Mesodermal cell (in vitro differentiated cells): ENCODE data around the gene ARID1B.
A peak's percentile ranks its signal among the peaks of the same experiment; 100 is the strongest.

Source experiments
- H3K27ac ChIP-seq: 2 replicates; pipeline ENCODE4 v1.7.0; 2013; ENCODE audit warnings: mild to moderate bottlenecking, low read depth, low read length, moderate library complexity; ENCODE audit not compliant: severe bottlenecking
- H3K36me3 ChIP-seq: 2 replicates; pipeline ENCODE4 v1.7.1; 2013; ENCODE audit warnings: mild to moderate bottlenecking, low read length, moderate library complexity; ENCODE audit not compliant: control insufficient read depth, insufficient read depth
- H3K4me1 ChIP-seq: one replicate; pipeline ENCODE4 v1.7.1; 2013; ENCODE audit warnings: mild to moderate bottlenecking, low read length; ENCODE audit not compliant: insufficient read depth, control insufficient read depth, poor library complexity, severe bottlenecking
- H3K4me3 ChIP-seq: 2 replicates; pipeline ENCODE4 v1.7.0; 2013; ENCODE audit warnings: low read length, control low read depth, mild to moderate bottlenecking; ENCODE audit not compliant: insufficient read depth, poor library complexity, severe bottlenecking; ENCODE audit errors: extremely low read depth
- H3K9me3 ChIP-seq: 2 replicates; pipeline ENCODE4 v1.7.1; 2013; ENCODE audit warnings: mild to moderate bottlenecking, low read length, moderate library complexity; ENCODE audit not compliant: control insufficient read depth
- WGBS, 2 experiments: methylation state at CpG; one replicate each; pipeline ENCODE4 v1.1.5; 2013; ENCODE audit warnings: missing lambda C conversion rate in 2 of 2; ENCODE audit not compliant: insufficient coverage in 2 of 2; 5-methylcytosine and 5-hydroxymethylcytosine counted together

ARID1B gene

GRCh38 chr6:157096522-157096921, 319.3 kb downstream of the ARID1B start:
- Histone ChIP-seq H3K4me3 (no peak overlapping the region), H3K36me3 (peaks cover 37% of the 10 kb centered on the region), H3K4me1 (peaks cover 14% of the 10 kb centered on the region), H3K9me3 (no peaks in the 10 kb centered on the region), H3K27ac (no peak overlapping the region)
- 90 to 100% methylated on average over 2 to 3 of the region's 7 CpGs for WGBS, 2 experiments

GRCh38 chr6:157097255-157097955, 320.2 kb downstream of the ARID1B start:
- no peak overlapping the region for H3K27ac ChIP-seq
- no peaks in the 10 kb centered on the region for H3K9me3 ChIP-seq
- 94 to 95% methylated on average over 13 to 14 of the region's 16 CpGs for WGBS, 2 experiments
- peaks cover 37% of the 10 kb centered on the region for H3K36me3 ChIP-seq
- H3K4me3 ChIP-seq = no peak overlapping the region
- H3K4me1 ChIP-seq = peaks cover 6% of the 10 kb centered on the region

DNA sequence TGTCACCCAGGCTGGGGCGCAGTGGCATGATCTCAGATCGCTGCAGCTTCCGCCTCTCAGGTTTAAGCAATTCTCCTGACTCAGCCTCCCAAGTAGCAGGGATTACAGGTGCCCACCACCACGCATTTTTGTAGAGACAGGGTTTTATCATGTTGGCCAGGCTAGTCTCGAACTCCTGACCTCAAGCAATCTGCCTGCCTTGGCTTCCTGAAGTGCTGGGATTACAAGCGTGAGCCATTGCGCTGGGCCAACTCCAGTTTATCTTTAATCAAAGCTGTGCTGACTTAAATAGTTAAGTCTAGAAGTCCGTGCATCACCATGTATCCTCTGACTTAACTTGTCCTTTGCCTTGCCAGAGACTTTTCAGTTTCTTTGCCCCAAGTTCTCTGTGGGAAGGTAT, 321.8 kb downstream of the ARID1B start:
- 73 to 84% methylated on average over 7 of the region's 8 CpGs for WGBS, 2 experiments
- no peaks in the 10 kb centered on the region for H3K9me3 ChIP-seq
- peaks cover 35% of the 10 kb centered on the region for H3K36me3 ChIP-seq
- H3K4me3 ChIP-seq = no peak overlapping the region
- no peak overlapping the region for H3K27ac ChIP-seq
- H3K4me1 ChIP-seq = no peaks in the 10 kb centered on the region

DNA sequence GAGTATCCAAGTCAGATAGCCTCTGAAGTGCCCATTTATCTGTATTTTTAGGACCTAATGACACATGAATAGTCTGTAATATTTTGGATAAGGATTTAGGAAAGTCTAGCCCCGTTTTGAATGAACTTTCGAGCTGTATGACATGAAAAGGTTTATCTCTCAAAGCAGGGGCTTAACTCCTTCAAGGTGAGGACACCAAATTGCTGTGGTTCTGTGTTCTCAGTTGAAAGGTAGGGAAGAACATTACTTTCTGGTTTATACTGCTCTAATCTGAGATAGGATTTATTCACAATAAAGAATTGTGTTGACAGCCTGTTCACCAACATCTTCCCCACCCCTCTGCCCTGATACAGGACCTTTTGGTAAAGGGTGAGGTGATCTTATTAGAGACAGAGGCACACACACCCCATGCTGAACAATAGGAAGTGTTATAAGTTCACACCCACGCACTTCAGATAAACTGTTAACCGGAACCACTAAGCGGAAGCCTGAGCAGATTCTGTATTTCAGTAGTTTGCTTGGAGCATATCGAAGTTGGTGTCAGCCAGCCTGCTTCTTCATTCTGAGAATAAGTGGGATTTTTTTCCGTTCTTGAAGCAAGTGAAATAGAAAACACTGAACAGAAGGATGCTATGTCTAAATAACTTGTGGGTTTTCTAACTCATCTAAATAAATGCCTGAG, 322.9 kb downstream of the ARID1B start:
- whole genome bisulfite sequencing, 2 experiments = 95 to 96% methylated on average over 6 to 7 of the region's 7 CpGs
- Histone ChIP-seq H3K9me3 (no peaks in the 10 kb centered on the region), H3K27ac (no peak overlapping the region), H3K36me3 (peaks cover 32% of the 10 kb centered on the region), H3K4me1 (no peaks in the 10 kb centered on the region), H3K4me3 (no peak overlapping the region)

GRCh38 chr6:157101166-157101565, 324.0 kb downstream of the ARID1B start:
- peaks cover 28% of the 10 kb centered on the region for H3K36me3 ChIP-seq
- 100% methylated on average over 1 of the region's 1 CpG; no CpG with 5 or more reads in 1 of the 2 experiments for WGBS, 2 experiments
- no peaks in the 10 kb centered on the region for H3K4me1 ChIP-seq
- H3K27ac ChIP-seq = no peak overlapping the region
- H3K4me3 ChIP-seq = no peak overlapping the region
- H3K9me3 ChIP-seq = no peaks in the 10 kb centered on the region

- no peaks in the 10 kb centered on the region for H3K9me3 ChIP-seq
- no CpG with 5 or more reads among the region's 1 CpG for WGBS, 2 experiments
Observed at GRCh38 chr6:157104803-157105202, 327.6 kb downstream of the ARID1B start.

GRCh38 chr6:157106487-157106886, 329.3 kb downstream of the ARID1B start:
- no CpG with 5 or more reads among the region's 2 CpGs for WGBS, 2 experiments
- no peak overlapping the region for H3K4me3 ChIP-seq
- peak overlapping the region; percentile 71 for H3K27ac ChIP-seq
- peaks cover 15% of the 10 kb centered on the region for H3K36me3 ChIP-seq
- H3K4me1 ChIP-seq = peaks cover 20% of the 10 kb centered on the region
- no peaks in the 10 kb centered on the region for H3K9me3 ChIP-seq

More at GRCh38 chr6:157104803-157105202, 327.6 kb downstream of the ARID1B start:
- Histone ChIP-seq H3K4me1 (peaks cover 15% of the 10 kb centered on the region), H3K27ac (no peak overlapping the region), H3K36me3 (peaks cover 10% of the 10 kb centered on the region), H3K4me3 (no peak overlapping the region)

DNA sequence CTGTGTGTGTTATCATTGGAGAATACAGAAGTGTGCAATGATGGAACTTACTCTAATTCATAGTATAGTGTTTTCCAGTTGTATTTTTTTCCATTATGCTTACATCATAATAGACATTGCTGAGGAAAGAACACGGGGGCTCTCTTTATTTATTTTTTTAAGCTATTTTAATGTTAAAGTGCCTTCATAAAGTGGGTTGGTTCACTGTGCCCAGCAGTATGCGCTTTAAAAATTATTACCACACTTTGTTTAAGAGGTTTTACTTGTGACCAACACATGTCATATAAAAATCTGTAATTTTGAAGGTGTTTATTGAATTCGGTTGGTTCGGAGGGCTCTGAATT, 330.4 kb downstream of the ARID1B start:
- peaks cover 20% of the 10 kb centered on the region for H3K4me1 ChIP-seq
- 100% methylated on average over 1 of the region's 4 CpGs; no CpG with 5 or more reads in 1 of the 2 experiments for WGBS, 2 experiments
- H3K9me3 ChIP-seq = no peaks in the 10 kb centered on the region
- no peak overlapping the region for H3K4me3 ChIP-seq
- peaks cover 24% of the 10 kb centered on the region for H3K36me3 ChIP-seq
- peak overlapping the region; percentile 75 for H3K27ac ChIP-seq

DNA sequence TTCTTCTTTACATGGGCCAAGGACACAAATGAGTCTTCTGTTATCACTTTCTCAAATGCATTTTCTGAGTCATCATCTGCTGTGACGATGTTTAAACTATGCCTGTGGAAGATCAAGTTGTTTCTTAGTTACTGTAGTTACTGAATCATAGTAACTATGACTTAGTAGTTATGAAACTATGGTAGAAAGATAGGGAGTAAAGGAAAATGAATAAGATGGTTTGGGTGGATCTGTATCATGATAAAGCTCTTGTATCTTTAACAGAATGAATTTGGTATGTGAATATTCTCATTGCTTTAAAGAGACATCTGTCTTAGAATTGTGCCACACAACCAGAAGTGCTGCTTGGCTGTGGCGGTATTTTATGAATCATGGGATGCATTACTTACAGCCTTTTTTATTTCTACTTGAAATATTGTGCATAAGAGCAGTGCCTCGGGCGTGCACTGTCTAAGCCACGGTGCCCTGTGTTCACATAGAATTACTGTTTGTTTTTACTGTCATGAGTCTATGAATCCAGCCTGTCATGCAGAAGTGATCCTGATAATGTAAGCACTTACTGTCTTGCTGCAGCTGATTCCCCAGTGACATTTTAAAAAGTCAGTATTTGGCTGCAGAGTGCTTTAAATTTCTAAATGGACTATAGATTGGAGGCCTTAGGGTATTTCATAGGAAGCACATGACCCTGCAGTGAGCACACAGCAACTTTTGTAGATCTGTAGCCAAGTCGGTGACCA, 330.9 kb downstream of the ARID1B start:
- peak overlapping the region; percentile 75 for H3K27ac ChIP-seq
- H3K9me3 ChIP-seq = no peaks in the 10 kb centered on the region
- H3K4me3 ChIP-seq = no peak overlapping the region

GRCh38 chr6:157108923-157109322, 331.7 kb downstream of the ARID1B start:
- H3K27ac ChIP-seq = peak overlapping the region; percentile 75
- no peak overlapping the region for H3K4me3 ChIP-seq
- WGBS, 2 experiments = 89 to 100% methylated on average over 4 to 6 of the region's 7 CpGs
- H3K9me3 ChIP-seq = no peaks in the 10 kb centered on the region
- H3K36me3 ChIP-seq = peaks cover 31% of the 10 kb centered on the region
- H3K4me1 ChIP-seq = peaks cover 20% of the 10 kb centered on the region

More for the DNA sequence above, 330.9 kb downstream of the ARID1B start:
- WGBS, 2 experiments = 100% methylated on average over 3 of the region's 6 CpGs
- Histone ChIP-seq H3K4me1 (peaks cover 20% of the 10 kb centered on the region), H3K36me3 (peaks cover 28% of the 10 kb centered on the region)
